Measurements from ENCODE around the gene CMIP.
"Not testable (repeated sequence)": the region's sequence is repeated elsewhere in the genome, so short reads cannot be mapped to it uniquely, and the experiment has no call there.

Gene CMIP

GRCh38 chr16:81734632-81735434 lies 290.2 kb downstream of the CMIP start:
- no peak for DNase-seq

- DNase-seq: peak; percentile 87
Observed at GRCh38 chr16:81737885-81738536, 293.4 kb downstream of the CMIP start.

GRCh38 chr16:81738783-81739496 lies 294.3 kb downstream of the CMIP start:
- peak; percentile 75 for DNase-seq

- no peak for DNase-seq
Observed at GRCh38 chr16:81739503-81739902, 294.9 kb downstream of the CMIP start.

GRCh38 chr16:81740169-81740568 lies 295.6 kb downstream of the CMIP start:
- DNase-seq: no peak

- DNase-seq: not testable (repeated sequence)
Observed at GRCh38 chr16:81741430-81741770, 296.8 kb downstream of the CMIP start.

- no peak for DNase-seq
Observed at GRCh38 chr16:81744385-81744784, 299.8 kb downstream of the CMIP start.

GRCh38 chr16:81744911-81745310 lies 300.3 kb downstream of the CMIP start:
- DNase-seq: no peak

- peak; percentile 81 for DNase-seq
Observed at GRCh38 chr16:81745704-81746558, 301.3 kb downstream of the CMIP start.

GRCh38 chr16:81746566-81746965 lies 302.0 kb downstream of the CMIP start:
- DNase-seq: no peak

- no peak for DNase-seq
Observed at GRCh38 chr16:81748476-81749198, 304.0 kb downstream of the CMIP start.

- DNase-seq: peak; percentile 78
Observed at GRCh38 chr16:81752225-81752875, 307.7 kb downstream of the CMIP start.

GRCh38 chr16:81752876-81753227 lies 308.2 kb downstream of the CMIP start:
- DNase-seq: no peak

- DNase-seq: no peak
Observed at GRCh38 chr16:81754858-81755257, 310.2 kb downstream of the CMIP start.

- DNase-seq: peak; percentile 37
Observed at GRCh38 chr16:81755915-81756614, 311.5 kb downstream of the CMIP start.

- DNase-seq: no peak
Observed at GRCh38 chr16:81756615-81757356, 312.2 kb downstream of the CMIP start.

GRCh38 chr16:81758376-81758775 lies 313.8 kb downstream of the CMIP start:
- DNase-seq: no peak

All from femur (tissue), 1 donor.